ENCODE data around the gene KLK4.

KLK4 gene

GRCh38 chr19:50894478-50895356, 16.5 kb downstream of the KLK4 start:
- no peak for DNase-seq (ENCODE audit: low read depth in 1 of 2, low spot score in 1 of 2)
- Histone ChIP-seq H3K27ac (replicated peaks) (no peak overlapping the region), H3K27me3 (ENCODE audit: insufficient read depth, poor library complexity, severe bottlenecking) (peaks cover 3% of the 10 kb centered on the region)

GRCh38 chr19:50893047-50893736, 18.0 kb downstream of the KLK4 start:
- TF ChIP-seq CTCF (IDR thresholded peaks at IDR 0.05; ENCODE audit: insufficient read depth, low read length), result no peak
- no peak overlapping the region for H3K27ac ChIP-seq (replicated peaks)

More at GRCh38 chr19:50894478-50895356, 16.5 kb downstream of the KLK4 start:
- TF ChIP-seq SPI1 (IDR thresholded peaks at IDR 0.05; ENCODE audit: borderline replicate concordance, low read depth), result no peak
- TF ChIP-seq REST (IDR thresholded peaks at IDR 0.05; ENCODE audit: insufficient replicate concordance, low read depth), result no peak
- TF ChIP-seq CTCF (IDR thresholded peaks at IDR 0.05; ENCODE audit: insufficient read depth, low read length), result no peak
- no peak for TF ChIP-seq GABPA (IDR thresholded peaks at IDR 0.05; ENCODE audit: low read depth)
- TF ChIP-seq POLR2AphosphoS5 (IDR thresholded peaks at IDR 0.05; ENCODE audit: low read depth), result no peak
- no peak overlapping the region for H3K4me3 ChIP-seq (replicated peaks; ENCODE audit: insufficient read depth, low read length)

GRCh38 chr19:50891253-50891625, 20.0 kb downstream of the KLK4 start:
- peaks cover 3% of the 10 kb centered on the region for H3K27me3 ChIP-seq (ENCODE audit: insufficient read depth, poor library complexity, severe bottlenecking)
- H3K27ac ChIP-seq (replicated peaks), result no peak overlapping the region
- no peak for DNase-seq (ENCODE audit: low read depth in 1 of 2, low spot score in 1 of 2)
- no peak overlapping the region for H3K4me3 ChIP-seq (replicated peaks; ENCODE audit: insufficient read depth, low read length)
- no peak for TF ChIP-seq POLR2AphosphoS5 (IDR thresholded peaks at IDR 0.05; ENCODE audit: low read depth)
- no peak for TF ChIP-seq CTCF (IDR thresholded peaks at IDR 0.05; ENCODE audit: insufficient read depth, low read length)
- no peak for TF ChIP-seq SPI1 (IDR thresholded peaks at IDR 0.05; ENCODE audit: borderline replicate concordance, low read depth)

More at GRCh38 chr19:50893047-50893736, 18.0 kb downstream of the KLK4 start:
- no peak for DNase-seq (ENCODE audit: low read depth in 1 of 2, low spot score in 1 of 2)
- H3K27me3 ChIP-seq (ENCODE audit: insufficient read depth, poor library complexity, severe bottlenecking), result peaks cover 5% of the 10 kb centered on the region
- H3K4me3 ChIP-seq (replicated peaks; ENCODE audit: insufficient read depth, low read length), result no peak overlapping the region

- no peak for DNase-seq (ENCODE audit: low read depth in 1 of 2, low spot score in 1 of 2)
- Histone ChIP-seq H3K4me3 (replicated peaks; ENCODE audit: insufficient read depth, low read length) (no peak overlapping the region), H3K27me3 (ENCODE audit: insufficient read depth, poor library complexity, severe bottlenecking) (peaks cover 3% of the 10 kb centered on the region), H3K27ac (replicated peaks) (no peak overlapping the region)
- TF ChIP-seq SPI1 (IDR thresholded peaks at IDR 0.05; ENCODE audit: borderline replicate concordance, low read depth) (no peak), GABPA (IDR thresholded peaks at IDR 0.05; ENCODE audit: low read depth) (no peak), POLR2AphosphoS5 (IDR thresholded peaks at IDR 0.05; ENCODE audit: low read depth) (no peak), CTCF (IDR thresholded peaks at IDR 0.05; ENCODE audit: insufficient read depth, low read length) (no peak), REST (IDR thresholded peaks at IDR 0.05; ENCODE audit: insufficient replicate concordance, low read depth) (no peak)
Observed at GRCh38 chr19:50890422-50891252, 20.6 kb downstream of the KLK4 start.

All from HL-60 (cell line).